GM12875 (cell line): ENCODE measurements around the gene CDC20.

Source experiments
- H3K4me3 ChIP-seq: one replicate; pipeline ENCODE4 v1.5.1; 2011; ENCODE audit warnings: low read depth, low read length, control low read depth
- CTCF ChIP-seq: IDR thresholded peaks from 2 replicates; pipeline ENCODE4 v1.5.1; 2011; ENCODE audit warnings: low read depth, mild to moderate bottlenecking, control low read depth, inconsistent platforms, low read length, moderate library complexity, borderline replicate concordance; ENCODE audit not compliant: insufficient read depth

Gene CDC20

GRCh38 chr1:43340559-43340958, 18.2 kb upstream of the CDC20 start:
- TF ChIP-seq CTCF = no peak

GRCh38 chr1:43344267-43344850, 14.4 kb upstream of the CDC20 start:
- H3K4me3 ChIP-seq = no peak overlapping the region
- no peak for TF ChIP-seq CTCF

More at GRCh38 chr1:43340559-43340958, 18.2 kb upstream of the CDC20 start:
- no peak overlapping the region for H3K4me3 ChIP-seq

- H3K4me3 ChIP-seq = no peak overlapping the region
- TF ChIP-seq CTCF = no peak
These were observed 13.7 kb upstream of the CDC20 start for GRCh38 chr1:43345120-43345519.

GRCh38 chr1:43346636-43347035, 12.1 kb upstream of the CDC20 start:
- no peak overlapping the region for H3K4me3 ChIP-seq
- no peak for TF ChIP-seq CTCF

- TF ChIP-seq CTCF = no peak
- no peak overlapping the region for H3K4me3 ChIP-seq
These were observed 10.4 kb upstream of the CDC20 start for GRCh38 chr1:43348343-43348808.

- TF ChIP-seq CTCF = no peak
- H3K4me3 ChIP-seq = no peak overlapping the region
These were observed 9.8 kb upstream of the CDC20 start for GRCh38 chr1:43348809-43349593.
